Measurements from ENCODE around the gene VPS35L.

Gene VPS35L

DNA sequence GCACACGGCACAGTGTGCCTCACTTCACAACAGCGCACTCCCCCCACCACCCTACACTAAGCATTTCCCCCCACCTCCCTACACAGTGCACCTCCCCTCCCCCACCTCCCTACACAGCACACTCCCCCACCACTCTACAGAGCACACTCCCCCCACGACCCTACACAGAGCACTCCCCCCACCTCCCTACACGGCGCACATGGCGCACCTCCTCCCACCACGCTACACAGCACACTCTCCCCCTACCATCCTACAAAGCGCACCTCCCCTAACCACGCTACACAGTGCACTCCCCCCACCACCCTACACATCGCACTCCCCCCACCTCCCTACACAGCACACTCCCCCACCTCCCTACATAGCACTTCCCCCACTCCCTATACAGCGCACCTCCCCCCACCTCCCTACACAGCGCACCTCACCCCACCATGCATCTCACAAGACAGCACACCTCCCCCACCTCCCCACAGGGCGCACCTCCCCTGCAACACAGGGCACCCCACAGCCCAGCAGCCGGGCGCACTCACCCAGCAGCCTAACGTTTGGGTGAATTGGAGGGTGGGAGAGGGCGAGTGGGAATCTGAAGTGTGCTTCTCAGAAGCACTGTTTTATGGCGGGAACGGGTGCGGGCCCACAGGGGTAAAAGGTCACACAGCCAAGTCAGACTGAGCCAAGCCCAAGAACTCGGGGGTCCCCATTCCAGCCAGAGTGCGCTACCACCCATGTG is 152.2 kb downstream of the VPS35L start:
- Histone ChIP-seq H3K4me3 (replicated peaks; ENCODE audit: low read depth, low read length) (no peak overlapping the region), H3K36me3 (ENCODE audit: control insufficient read depth, insufficient read depth, low read length) (peaks cover 36% of the 10 kb centered on the region), H3K27me3 (replicated peaks; ENCODE audit: control insufficient read depth, insufficient read depth, low read length) (no peaks in the 10 kb centered on the region)
- TF ChIP-seq, protein P1, sequence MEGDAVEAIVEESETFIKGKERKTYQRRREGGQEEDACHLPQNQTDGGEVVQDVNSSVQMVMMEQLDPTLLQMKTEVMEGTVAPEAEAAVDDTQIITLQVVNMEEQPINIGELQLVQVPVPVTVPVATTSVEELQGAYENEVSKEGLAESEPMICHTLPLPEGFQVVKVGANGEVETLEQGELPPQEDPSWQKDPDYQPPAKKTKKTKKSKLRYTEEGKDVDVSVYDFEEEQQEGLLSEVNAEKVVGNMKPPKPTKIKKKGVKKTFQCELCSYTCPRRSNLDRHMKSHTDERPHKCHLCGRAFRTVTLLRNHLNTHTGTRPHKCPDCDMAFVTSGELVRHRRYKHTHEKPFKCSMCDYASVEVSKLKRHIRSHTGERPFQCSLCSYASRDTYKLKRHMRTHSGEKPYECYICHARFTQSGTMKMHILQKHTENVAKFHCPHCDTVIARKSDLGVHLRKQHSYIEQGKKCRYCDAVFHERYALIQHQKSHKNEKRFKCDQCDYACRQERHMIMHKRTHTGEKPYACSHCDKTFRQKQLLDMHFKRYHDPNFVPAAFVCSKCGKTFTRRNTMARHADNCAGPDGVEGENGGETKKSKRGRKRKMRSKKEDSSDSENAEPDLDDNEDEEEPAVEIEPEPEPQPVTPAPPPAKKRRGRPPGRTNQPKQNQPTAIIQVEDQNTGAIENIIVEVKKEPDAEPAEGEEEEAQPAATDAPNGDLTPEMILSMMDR (IDR thresholded peaks at IDR 0.05; ENCODE audit: insufficient read depth, low read length, poor library complexity, severe bottlenecking), result no peak
- DNase-seq (ENCODE audit: extremely low read depth, insufficient read length), result no peak

DNA sequence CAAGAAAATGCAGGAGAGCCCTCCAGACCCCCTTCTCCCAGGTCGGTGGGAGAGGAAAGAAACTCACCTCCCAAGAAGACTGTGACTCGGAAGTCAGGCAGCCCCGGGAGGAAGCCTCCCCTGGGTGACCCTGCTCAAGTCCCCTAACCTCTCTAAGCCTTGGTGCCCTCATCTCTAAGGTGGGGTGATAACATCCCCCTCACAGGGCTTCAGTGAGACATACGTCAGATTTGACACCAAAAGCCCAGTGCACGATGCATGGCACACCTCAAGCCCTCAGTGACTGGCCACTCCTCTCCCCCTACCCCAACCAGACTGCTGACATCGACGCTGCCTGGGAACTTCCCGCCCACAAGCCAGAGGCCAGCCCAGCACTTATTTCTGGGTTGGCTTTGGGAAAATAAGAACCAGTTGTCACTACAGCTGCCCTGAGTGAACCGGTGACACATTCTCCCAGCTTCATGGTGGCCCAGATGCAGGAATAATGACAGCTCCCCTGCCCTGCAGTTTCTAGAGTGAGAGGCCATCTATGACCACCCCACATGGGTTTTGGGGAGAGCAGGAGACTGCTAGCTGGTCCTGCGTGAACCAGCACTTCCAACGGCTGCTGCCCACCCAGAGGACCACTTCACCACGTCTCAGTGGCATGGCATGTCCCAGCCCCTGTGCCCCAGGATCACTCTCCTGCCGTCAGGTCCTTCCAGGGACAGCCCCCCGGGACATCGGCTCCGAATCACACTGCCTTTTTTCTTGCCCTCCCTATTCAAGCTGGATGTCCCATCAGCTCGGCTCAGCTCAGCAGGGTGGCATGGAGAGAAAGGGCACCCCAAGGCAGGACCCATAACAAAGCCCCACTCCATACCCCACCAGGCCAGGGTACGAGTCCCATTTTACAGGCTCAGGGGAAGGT is 153.0 kb downstream of the VPS35L start:
- no peaks in the 10 kb centered on the region for H3K27me3 ChIP-seq (replicated peaks; ENCODE audit: control insufficient read depth, insufficient read depth, low read length)
- TF ChIP-seq, protein P1 (IDR thresholded peaks at IDR 0.05; ENCODE audit: insufficient read depth, low read length, poor library complexity, severe bottlenecking), result no peak
- no peak for DNase-seq (ENCODE audit: extremely low read depth, insufficient read length)
- H3K4me3 ChIP-seq (replicated peaks; ENCODE audit: low read depth, low read length), result no peak overlapping the region
- peaks cover 36% of the 10 kb centered on the region for H3K36me3 ChIP-seq (ENCODE audit: control insufficient read depth, insufficient read depth, low read length)

DNA sequence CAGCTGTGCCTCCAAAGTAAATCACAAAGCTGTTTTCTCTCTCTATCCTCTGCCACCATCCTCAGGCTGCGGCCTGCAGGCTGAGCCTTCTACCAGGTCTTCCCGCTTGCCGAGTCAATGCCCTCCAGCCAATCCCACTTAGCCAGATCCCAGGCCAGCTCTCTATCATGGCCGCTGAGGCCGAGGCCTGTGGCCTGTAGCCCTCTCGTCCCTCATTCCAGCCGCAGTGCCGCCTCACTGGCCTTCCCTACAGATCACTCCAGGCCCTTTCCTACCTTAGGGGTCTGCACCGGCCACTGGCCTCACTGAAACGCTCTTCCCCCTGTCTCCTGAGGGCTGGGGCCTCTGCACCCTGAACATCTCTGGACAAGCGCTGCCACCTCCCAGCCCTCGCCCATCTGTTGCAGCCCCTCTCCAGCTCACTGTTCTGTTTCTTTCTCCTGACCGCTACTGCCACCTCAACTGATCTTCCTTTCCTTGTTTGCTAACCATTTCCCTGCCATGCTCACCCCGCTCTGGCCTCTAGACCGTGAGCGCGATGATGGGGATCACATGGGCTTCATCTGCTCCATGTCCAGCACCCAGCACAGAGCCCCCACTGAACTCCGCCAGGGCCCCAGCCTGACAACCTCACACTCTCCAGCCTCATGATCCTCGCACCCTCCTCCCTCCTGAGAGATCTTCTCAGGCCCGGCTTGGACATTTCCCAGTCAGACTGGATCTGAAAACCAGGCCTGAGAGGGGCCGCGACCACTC is 154.1 kb downstream of the VPS35L start:
- H3K4me3 ChIP-seq (replicated peaks; ENCODE audit: low read depth, low read length), result no peak overlapping the region
- no peak for DNase-seq (ENCODE audit: extremely low read depth, insufficient read length)
- TF ChIP-seq, protein P1 (IDR thresholded peaks at IDR 0.05; ENCODE audit: insufficient read depth, low read length, poor library complexity, severe bottlenecking), result no peak
- H3K36me3 ChIP-seq (ENCODE audit: control insufficient read depth, insufficient read depth, low read length), result peaks cover 34% of the 10 kb centered on the region
- H3K27me3 ChIP-seq (replicated peaks; ENCODE audit: control insufficient read depth, insufficient read depth, low read length), result no peaks in the 10 kb centered on the region

DNA sequence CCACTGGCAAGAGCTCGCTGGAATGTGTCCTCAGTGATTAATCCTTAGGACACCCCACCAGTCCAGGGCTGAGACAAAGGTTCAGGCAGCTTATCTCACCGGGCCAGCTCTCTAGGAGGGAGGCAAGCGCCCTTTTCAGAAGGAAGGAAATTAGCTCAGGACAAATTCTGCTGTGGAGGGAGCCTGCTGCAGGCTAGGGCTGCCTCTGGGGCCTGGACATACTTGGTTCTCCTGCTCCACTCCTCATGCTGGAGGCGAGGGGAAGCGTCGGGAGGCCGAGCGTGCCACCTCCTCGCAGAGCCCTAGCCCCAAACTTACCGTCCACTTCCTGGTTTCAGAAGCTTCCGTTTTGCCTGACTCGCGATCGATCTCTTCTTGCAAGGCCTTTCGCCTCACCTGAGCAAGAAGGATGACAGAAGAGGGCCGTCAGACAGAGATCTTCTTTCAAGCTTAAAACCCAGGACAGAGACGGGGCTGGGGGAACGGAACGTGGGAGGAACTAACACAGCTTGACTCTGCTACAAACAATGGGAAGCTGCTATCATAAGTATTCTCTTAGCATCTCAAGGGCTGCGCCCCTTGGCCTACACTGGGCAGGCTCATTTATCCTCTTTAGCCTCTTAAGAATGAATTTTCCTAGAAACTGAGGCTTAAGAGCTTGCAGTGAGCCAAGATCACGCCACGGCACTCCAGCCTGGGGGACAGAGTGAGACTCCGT is 154.8 kb downstream of the VPS35L start:
- Histone ChIP-seq H3K4me3 (replicated peaks; ENCODE audit: low read depth, low read length) (no peak overlapping the region), H3K36me3 (ENCODE audit: control insufficient read depth, insufficient read depth, low read length) (peaks cover 27% of the 10 kb centered on the region), H3K27me3 (replicated peaks; ENCODE audit: control insufficient read depth, insufficient read depth, low read length) (no peaks in the 10 kb centered on the region)
- DNase-seq (ENCODE audit: extremely low read depth, insufficient read length), result no peak
- TF ChIP-seq, protein P1 (IDR thresholded peaks at IDR 0.05; ENCODE audit: insufficient read depth, low read length, poor library complexity, severe bottlenecking), result no peak

DNA sequence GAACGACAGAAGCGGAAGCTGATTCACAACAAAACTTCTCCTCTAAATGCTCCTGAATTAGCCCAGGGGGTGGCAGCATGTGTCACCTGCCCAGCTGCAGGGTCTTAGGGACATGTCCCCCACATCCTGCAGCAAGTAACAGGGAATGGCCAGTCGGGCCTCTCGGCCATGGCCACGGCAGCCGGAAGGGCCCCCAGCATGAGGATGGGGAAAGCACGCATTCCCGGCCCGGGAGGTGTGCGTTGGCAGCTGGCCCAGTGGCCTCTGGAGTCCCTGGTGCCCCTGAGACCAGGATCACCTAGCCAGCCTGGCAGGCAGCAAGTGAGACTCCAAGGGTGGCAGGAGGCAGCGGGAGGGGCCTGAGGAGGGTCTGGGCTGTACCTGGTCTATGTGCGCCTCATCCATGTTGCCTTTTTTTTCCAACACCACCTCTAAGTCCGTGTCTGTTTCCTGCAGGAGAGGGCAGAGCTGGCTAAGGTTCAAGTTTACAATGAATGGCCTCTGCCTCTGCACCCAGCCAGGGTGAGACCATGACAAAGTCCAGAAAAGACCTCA is 155.6 kb downstream of the VPS35L start:
- no peaks in the 10 kb centered on the region for H3K27me3 ChIP-seq (replicated peaks; ENCODE audit: control insufficient read depth, insufficient read depth, low read length)
- H3K36me3 ChIP-seq (ENCODE audit: control insufficient read depth, insufficient read depth, low read length), result peaks cover 21% of the 10 kb centered on the region
- TF ChIP-seq, protein P1 (IDR thresholded peaks at IDR 0.05; ENCODE audit: insufficient read depth, low read length, poor library complexity, severe bottlenecking), result no peak
- no peak for DNase-seq (ENCODE audit: extremely low read depth, insufficient read length)
- no peak overlapping the region for H3K4me3 ChIP-seq (replicated peaks; ENCODE audit: low read depth, low read length)
